D721Med (cell line): ENCODE measurements around the gene RUNX1.
"Not testable (repeated sequence)": the region's sequence is repeated elsewhere in the genome, so short reads cannot be mapped to it uniquely, and the experiment has no call there.

Experiments used
- DNase-seq: peaks from one replicate; pipeline ENCODE4 v3.0.0; 2011; ENCODE audit warnings: low spot score; ENCODE audit not compliant: insufficient read length
- FAIRE-seq: peaks from 2 replicates; lab custom pipeline; 2011; peaks lifted over from hg19 to GRCh38; lab: Jason Lieb, UNC
- TF ChIP-seq, protein P1 (sequence below): IDR thresholded peaks from 2 replicates; pipeline ENCODE4 v1.5.1; 2012; ENCODE audit warnings: mild to moderate bottlenecking, control low read depth; ENCODE audit not compliant: insufficient read depth; ENCODE audit errors: missing control alignments

Gene RUNX1

DNA sequence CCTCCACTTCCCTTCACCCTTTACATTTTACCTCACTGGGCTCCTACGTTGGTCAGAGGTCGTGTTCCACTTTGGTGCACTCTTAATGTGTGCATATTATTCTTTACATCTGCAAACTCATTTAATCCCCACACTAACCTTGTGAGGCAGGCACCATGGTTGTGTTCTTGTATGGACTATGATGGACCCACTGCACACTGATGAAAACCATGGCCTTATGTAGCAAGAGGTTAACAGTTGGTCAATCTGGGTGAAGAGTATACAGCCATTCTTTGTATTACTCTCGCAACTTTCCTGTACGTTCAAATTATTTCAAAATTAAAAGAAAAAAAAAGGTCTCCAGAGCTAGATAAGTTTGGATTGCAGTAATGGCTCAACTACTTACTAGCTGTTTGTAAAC lies 78.5 kb downstream of the RUNX1 start:
- TF ChIP-seq, protein P1, sequence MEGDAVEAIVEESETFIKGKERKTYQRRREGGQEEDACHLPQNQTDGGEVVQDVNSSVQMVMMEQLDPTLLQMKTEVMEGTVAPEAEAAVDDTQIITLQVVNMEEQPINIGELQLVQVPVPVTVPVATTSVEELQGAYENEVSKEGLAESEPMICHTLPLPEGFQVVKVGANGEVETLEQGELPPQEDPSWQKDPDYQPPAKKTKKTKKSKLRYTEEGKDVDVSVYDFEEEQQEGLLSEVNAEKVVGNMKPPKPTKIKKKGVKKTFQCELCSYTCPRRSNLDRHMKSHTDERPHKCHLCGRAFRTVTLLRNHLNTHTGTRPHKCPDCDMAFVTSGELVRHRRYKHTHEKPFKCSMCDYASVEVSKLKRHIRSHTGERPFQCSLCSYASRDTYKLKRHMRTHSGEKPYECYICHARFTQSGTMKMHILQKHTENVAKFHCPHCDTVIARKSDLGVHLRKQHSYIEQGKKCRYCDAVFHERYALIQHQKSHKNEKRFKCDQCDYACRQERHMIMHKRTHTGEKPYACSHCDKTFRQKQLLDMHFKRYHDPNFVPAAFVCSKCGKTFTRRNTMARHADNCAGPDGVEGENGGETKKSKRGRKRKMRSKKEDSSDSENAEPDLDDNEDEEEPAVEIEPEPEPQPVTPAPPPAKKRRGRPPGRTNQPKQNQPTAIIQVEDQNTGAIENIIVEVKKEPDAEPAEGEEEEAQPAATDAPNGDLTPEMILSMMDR = no peak
- DNase-seq (no peak), FAIRE-seq (no peak)

DNA sequence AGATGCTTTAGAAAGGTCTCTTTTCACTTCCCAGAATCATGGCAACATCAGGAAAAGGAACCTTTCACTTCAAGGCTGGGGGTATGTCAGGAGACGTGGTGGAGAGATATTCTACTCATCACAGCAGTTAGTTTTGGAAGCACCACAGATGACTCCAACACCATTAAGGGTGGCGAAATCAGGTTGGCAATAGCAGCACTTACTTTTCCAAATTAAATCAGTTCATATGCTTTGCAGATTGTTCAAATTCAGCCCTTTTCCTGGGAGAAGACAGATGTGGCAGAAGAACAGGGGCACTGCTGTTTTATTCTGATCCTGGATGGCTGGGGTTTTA lies 79.0 kb downstream of the RUNX1 start:
- TF ChIP-seq, protein P1 = no peak
- FAIRE-seq = no peak
- DNase-seq = no peak

DNA sequence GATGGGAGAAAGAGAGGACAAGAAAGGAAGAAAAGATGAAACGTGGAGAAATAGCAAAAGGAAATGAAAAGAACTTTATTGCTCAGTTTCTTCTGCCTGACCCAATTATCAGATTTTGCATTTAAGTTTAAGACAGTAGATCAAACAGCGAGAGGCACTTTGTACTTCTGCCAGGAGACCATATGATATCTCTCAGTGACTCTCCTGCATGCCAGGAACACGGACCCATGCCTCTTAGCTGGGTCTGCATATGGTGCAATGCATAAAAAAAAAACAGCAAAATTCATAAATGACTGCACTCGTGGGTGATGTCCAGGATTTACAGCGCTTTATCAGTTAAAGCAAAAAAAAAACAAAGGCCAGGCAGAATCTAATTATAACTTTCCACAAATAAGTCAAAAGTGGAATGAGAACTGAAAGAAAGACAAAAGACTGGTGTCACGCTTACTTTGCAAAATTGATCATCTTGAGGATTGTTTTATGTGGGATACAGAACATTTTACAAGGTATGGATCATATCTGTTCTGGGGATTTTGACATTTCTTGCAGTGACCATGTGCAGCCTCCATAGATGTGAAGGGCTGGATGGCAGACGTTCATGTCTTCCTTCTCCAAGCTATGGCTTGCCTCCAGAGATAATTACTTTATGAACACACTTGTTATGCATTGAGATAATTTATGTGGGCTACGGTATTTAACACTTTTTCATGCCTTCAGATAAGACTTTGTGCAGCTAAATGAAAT lies 79.5 kb downstream of the RUNX1 start:
- TF ChIP-seq, protein P1 = no peak
- DNase-seq (no peak), FAIRE-seq (no peak)

DNA sequence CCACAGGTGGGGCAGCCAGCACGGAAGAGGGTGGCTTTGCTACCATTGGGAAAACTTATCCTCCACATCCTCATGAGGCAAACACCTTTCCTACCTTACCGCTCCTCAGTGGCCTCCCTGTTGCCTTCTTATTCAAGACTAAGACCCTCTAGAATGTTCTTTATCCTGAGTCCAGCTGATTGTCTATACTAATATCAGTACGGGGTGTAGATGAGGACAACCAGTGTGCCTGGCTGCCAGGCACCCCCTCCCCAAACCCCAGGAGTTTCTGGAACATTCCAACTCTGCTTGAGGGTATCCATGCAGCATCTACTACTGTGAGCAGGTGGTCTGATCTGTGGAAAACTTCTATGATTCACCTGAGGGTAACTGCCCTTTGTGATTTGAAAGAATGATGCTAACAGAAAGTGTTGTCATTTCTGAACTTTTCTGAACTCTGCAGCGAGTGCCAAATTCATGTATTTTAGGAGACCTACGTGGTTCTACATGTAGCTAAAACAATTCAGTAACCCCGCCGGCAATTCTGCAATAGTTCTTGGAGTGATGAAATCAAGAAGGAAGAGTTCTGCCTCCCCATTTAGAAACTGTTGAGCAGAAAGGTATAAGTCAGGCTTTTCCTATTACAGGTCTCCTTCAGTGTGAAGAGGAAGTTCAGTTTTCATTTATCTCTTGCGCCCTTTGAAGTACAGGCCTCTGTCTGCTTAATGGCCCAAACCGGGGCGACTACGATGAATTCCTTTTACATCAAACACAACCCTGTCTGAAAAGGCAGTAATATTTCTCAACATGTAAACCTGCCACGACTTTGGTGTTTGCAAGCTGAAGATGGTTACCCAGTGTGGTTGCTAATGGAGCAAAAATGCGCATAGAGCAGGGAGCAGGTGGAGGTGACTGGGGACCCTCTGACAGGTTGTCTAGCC lies 80.4 kb downstream of the RUNX1 start:
- TF ChIP-seq, protein P1 = no peak
- DNase-seq (no peak), FAIRE-seq (no peak)

DNA sequence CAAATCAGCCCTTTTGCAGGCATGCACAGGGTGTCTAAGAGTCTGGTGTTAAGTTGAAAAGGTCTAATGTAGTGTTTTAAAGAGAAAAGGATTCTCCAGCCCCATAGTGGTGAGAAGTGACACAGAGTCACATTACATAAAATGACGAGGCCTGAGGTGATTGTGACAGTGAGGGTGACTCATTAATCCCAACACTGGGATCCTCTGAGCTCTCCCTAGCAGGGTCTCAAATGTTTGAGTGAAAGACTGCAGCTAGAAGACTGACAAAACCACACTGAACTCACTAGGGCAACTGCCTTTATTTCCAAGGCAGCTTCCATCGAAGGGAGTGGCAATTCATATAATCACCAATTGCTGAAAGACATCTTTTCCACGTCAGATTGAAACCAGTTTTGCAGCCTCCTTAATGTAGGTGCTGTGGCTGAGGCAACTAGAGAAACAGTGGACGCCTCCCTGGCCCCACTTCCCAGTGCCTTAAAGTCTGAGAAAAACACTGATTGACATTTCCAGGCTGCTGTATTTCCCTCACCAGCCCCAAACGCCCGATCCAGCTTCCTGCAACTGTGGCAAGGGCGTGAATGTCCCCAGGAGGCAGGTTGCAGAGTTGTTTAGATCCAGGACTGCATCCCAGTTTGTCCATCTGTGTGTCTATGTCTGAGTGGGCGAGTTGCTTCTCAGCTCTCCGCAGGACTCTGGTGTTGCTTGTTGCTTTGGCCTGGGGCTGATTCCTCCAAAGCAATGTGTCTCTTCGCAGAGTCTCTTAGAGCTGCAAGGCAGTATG lies 81.4 kb downstream of the RUNX1 start:
- DNase-seq (no peak), FAIRE-seq (no peak)
- TF ChIP-seq, protein P1 = no peak

DNA sequence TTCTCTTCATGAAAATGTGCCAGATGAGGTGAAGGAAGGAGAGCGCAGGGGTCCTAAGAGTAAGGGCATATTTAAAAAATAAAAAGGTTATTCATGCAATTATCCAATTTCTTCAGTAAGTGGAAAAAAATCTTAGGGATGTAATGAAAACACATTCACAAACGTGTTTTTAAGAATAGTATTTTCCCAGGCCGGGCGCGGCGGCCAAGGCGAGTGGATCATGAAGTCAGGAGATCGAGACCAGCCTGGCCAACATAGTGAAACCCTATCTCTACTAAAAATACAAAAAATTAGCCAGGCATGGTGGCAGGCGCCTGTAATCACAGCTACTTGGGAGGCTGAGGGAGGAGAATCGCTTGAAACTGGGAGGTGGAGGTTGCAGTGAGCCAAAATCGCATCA lies 82.2 kb downstream of the RUNX1 start:
- FAIRE-seq, DNase-seq: not testable (repeated sequence)

DNA sequence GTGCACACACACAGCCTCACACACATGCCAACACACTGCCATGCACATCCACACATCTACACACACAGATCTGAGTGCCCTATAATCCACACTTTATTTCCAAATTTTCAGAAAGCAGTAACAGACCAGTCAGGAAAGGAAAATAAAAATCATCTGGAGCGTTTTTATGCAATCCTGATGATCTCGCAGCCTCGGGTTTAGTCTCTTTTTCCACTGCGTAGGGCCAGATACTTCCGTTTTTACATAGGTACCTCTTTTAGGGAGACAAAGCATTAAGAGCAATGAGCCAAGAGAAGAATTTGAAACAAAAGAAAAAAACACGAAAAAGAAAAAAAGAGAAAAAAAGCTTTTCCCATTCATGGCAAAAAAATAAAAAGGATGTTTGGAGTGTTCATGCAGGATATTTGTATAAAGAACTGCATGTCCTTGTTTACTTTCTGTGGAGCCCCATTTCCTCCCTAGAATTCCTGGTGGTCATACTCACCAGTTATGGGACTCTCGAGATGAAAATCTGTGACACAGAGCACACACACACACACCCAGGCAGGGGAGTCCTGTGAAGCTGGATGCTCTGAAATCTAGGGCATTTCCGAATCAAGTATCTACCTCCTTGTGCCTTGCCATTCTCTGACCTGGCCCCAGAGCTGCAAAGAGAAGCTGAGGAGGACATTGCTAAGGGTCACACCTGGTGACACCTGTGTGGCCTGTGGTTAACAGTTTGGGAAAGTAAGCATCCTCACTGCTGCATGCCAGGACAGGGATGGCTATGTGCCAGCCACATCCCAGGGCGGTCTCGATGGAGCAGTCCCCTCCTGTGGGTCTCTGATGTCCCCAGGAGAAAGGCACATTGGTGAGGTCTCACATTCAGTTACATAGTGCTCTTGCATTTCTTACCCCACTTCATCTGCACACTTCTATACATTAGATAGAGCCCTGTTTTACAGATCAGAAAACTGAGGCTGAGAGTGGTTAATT lies 83.6 kb downstream of the RUNX1 start:
- DNase-seq (no peak), FAIRE-seq (no peak)
- TF ChIP-seq, protein P1 = no peak
